ENCODE measurements around the gene CD300C. TPM values are rescaled to one million over a fixed set of nuclear protein-coding genes. Genes with fewer than 3 reads are reported as not detected.

CD300C gene
- total and polyA plus RNA-seq, 10 of the 15 experiments (the other 5 are each of a cell fraction or from before 2014, with no cell fraction given) = 0.12 to 0.38 (median 0.23) TPM; not detected in 3

GRCh38 chr17:74512624-74513091 is 33.3 kb downstream of the CD300C start (continued):
- TF ChIP-seq CEBPZ (IDR thresholded peaks at IDR 0.05; ENCODE audit: low read depth, low read length) = no peak
- no peak for TF ChIP-seq SMAD1 (IDR thresholded peaks at IDR 0.05; ENCODE audit: low read depth, partially characterized antibody)
- no peak for TF ChIP-seq ZNF622 (IDR thresholded peaks at IDR 0.05)
- no peak for TF ChIP-seq GATAD2B (conservative IDR thresholded peaks at IDR 0.05; ENCODE audit: low read depth)
- no peak for TF ChIP-seq KLF5 (IDR thresholded peaks at IDR 0.05; ENCODE audit: partially characterized antibody)
- TF ChIP-seq FOS (IDR thresholded peaks at IDR 0.05; ENCODE audit: borderline replicate concordance, extremely low read depth, insufficient read length) = no peak
- no peak for TF ChIP-seq SRF (IDR thresholded peaks at IDR 0.05; ENCODE audit: low read depth in 2 of 2, low read length in 2 of 2)
- no peak for TF ChIP-seq NRF1 (conservative IDR thresholded peaks at IDR 0.05; ENCODE audit: low read depth, low read length)
- no peak for TF ChIP-seq ZNF274 (IDR thresholded peaks at IDR 0.05; ENCODE audit: insufficient read depth, insufficient read length)
- TF ChIP-seq ZBTB33 (IDR thresholded peaks at IDR 0.05) = no peak
- no peak for TF ChIP-seq CBX5 (IDR thresholded peaks at IDR 0.05; ENCODE audit: low read depth)
- no peak for TF ChIP-seq ZZZ3 (IDR thresholded peaks at IDR 0.05; ENCODE audit: control insufficient read depth, insufficient read length, low read depth)
- no peak for TF ChIP-seq ZBTB40 (IDR thresholded peaks at IDR 0.05; ENCODE audit: borderline replicate concordance)
- TF ChIP-seq ESRRA (IDR thresholded peaks at IDR 0.05; ENCODE audit: low read length) = no peak
- TF ChIP-seq TAF1 (IDR thresholded peaks at IDR 0.05; ENCODE audit: borderline replicate concordance, low read depth, low read length) = no peak
- no peak for TF ChIP-seq RBBP5 (conservative IDR thresholded peaks at IDR 0.05)
- TF ChIP-seq ZBED1 (IDR thresholded peaks at IDR 0.05; ENCODE audit: borderline replicate concordance) = 0 out of 2 replicates have a peak, but pooled peaks have one; percentile 57
- peak in 1 of 2 experiments; percentile 14; a peak in 1 of 4 replicates for TF ChIP-seq BHLHE40 (IDR thresholded peaks at IDR 0.05; ENCODE audit: borderline replicate concordance in 1 of 2, low read depth in 2 of 2, low read length in 1 of 2)
- TF ChIP-seq POLR2AphosphoS5 (IDR thresholded peaks at IDR 0.05; ENCODE audit: low read length) = no peak
- no peak for TF ChIP-seq ATF2 (IDR thresholded peaks at IDR 0.05; ENCODE audit: low read length)
- TF ChIP-seq PAX5 (IDR thresholded peaks at IDR 0.05; ENCODE audit: borderline replicate concordance, low read depth, low read length) = no peak

Measured in GM12878 (cell line).